ENCODE measurements around the gene SCARF2. TPM values are rescaled to one million over a fixed set of nuclear protein-coding genes. Genes with fewer than 3 reads are reported as not detected.

The SCARF2 gene
- total and polyA plus RNA-seq, 2 of the 13 experiments (the other 11 are each of a cell fraction or from before 2014, with no cell fraction given): 3.3 to 6.2 TPM

DNA sequence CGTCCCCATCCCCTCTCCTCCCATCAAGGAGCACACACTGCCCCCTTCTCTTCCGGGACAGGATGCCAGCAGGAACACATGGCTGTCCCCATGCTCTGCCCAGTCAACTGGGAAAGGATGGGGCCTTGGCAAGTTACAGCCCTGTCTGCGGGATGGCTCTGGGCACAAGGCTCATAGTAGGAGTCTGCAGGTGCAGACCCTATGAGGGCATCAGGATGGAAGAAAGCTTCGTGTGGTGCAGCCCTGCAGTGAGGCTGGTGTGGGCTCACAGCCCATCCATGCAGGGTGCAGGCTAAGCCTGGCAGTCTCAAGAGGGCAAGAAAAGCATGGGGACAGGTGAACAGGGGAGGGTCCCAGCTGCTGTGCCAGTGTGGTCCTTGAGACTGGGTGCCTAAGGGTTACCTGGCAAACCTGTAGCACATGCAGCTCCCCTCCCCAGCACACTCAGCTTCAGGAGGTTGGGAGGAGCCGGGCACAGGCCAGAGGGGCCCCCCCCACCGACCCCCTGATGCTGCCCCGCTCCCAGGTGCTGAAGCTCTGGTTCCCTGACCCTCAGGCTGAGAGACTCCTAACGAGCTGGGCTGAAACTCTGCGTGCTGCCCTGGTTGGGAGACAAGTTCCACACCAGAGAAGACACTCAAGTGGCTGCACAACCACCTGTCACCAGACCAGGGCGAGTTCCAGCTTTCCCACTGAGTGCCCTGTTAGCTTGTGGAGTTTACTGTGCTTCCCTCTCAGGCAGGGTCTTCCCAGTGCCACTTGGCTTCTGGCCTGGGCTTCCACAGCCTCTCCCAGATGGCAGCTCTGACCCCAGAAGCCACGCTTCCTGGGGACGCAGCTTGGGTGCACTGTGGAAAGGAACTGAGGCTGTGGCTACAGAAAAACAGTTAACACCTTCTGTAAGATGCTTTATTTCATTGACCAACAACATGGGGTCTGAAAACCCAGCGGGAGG, 3.3 kb upstream of the SCARF2 start:
- DNase-seq (ENCODE audit: low spot score) (no peak), ATAC-seq (no peak), FAIRE-seq (no peak)
- ChIA-PET POLR2A (interaction anchor here (1.1 kb wide), 1 partner anchor 21 kb away, joined by 3 read pairs; no protein-coding TSS in a partner anchor), CTCF (ENCODE audit: low intra/inter-chr PET ratio, low total read pairs) (interaction anchor here (2.0 kb wide), 1 partner anchor 15 kb away, joined by 11 read pairs; no protein-coding TSS in a partner anchor)
- in situ Hi-C loops (cut with HindIII; ENCODE audit: extremely low pct_ligation_motif_present, low pct_unique_long_range_greater_than_20kb): no loop called here
- Histone ChIP-seq H3K4me3 (replicated peaks in 1 of 3; ENCODE audit: insufficient read depth in 1 of 3, low read depth in 2 of 3, low read length in 3 of 3) (no peak overlapping the region), H3K9ac (ENCODE audit: insufficient read depth, low read depth, low read length) (no peak overlapping the region), H3K4me2 (ENCODE audit: low read depth, low read length) (no peak overlapping the region), H3K27ac (ENCODE audit: extremely low read length, insufficient read depth, low read length) (no peak overlapping the region), H4K20me1 (ENCODE audit: insufficient read depth, low read length) (peaks cover 2% of the 10 kb centered on the region; the same call in 1 of the 2 replicates), H3K4me1 (ENCODE audit: insufficient read depth, low read length) (peaks cover 31% of the 10 kb centered on the region), H3K36me3 (replicated peaks in 1 of 2; ENCODE audit: control insufficient read depth in 1 of 2, insufficient read depth in 2 of 2, low read length in 2 of 2) (peaks cover 0 to 1% of the 10 kb centered on the region in 2 experiments; a peak in 1 of 5 replicates), H3K9me3 (ENCODE audit: low read length) (no peaks in the 10 kb centered on the region), H3K79me2 (ENCODE audit: insufficient read depth, low read length) (peaks cover 7% of the 10 kb centered on the region), H3K27me3 (ENCODE audit: control insufficient read depth in 1 of 2, insufficient read depth in 2 of 2, low read length in 2 of 2) (no peaks in the 10 kb centered on the region), H2AFZ (ENCODE audit: low read length) (no peak overlapping the region)
- no TSS peak for BruUV-seq (replicated peaks)
- WGBS (ENCODE audit: low lambda C conversion rate): 78% methylated on average over 5 of the region's 13 CpGs
- intact Hi-C loops (cut with micrococcal nuclease; ENCODE audit: unreplicated experiment): no loop called here
- TF ChIP-seq RFXANK (CRISPR knock-in tag; IDR thresholded peaks at IDR 0.05) (no peak), ZNF530 (CRISPR knock-in tag; IDR thresholded peaks at IDR 0.05; ENCODE audit: low read depth) (no peak), ATM (IDR thresholded peaks at IDR 0.05; ENCODE audit: borderline replicate concordance) (no peak), SMARCE1 (IDR thresholded peaks at IDR 0.05; ENCODE audit: borderline replicate concordance) (no peak), FOXP1 (IDR thresholded peaks at IDR 0.05) (no peak), FOXP1 (CRISPR knock-in tag; IDR thresholded peaks at IDR 0.05) (no peak), ZNF143 (CRISPR knock-in tag; IDR thresholded peaks at IDR 0.05) (no peak)

- Histone ChIP-seq H3K27me3 (ENCODE audit: control insufficient read depth in 1 of 2, insufficient read depth in 2 of 2, low read length in 2 of 2) (no peaks in the 10 kb centered on the region), H3K4me3 (replicated peaks in 1 of 3; ENCODE audit: insufficient read depth in 1 of 3, low read depth in 2 of 3, low read length in 3 of 3) (no peak overlapping the region), H3K9me3 (ENCODE audit: low read length) (no peaks in the 10 kb centered on the region), H3K27ac (ENCODE audit: extremely low read length, insufficient read depth, low read length) (no peak overlapping the region), H3K4me2 (ENCODE audit: low read depth, low read length) (no peak overlapping the region), H2AFZ (ENCODE audit: low read length) (no peak overlapping the region), H3K79me2 (ENCODE audit: insufficient read depth, low read length) (peaks cover 13% of the 10 kb centered on the region), H3K4me1 (ENCODE audit: insufficient read depth, low read length) (peaks cover 40% of the 10 kb centered on the region), H3K36me3 (replicated peaks in 1 of 2; ENCODE audit: control insufficient read depth in 1 of 2, insufficient read depth in 2 of 2, low read length in 2 of 2) (0 out of 5 replicates have a peak, but pooled peaks cover 0 to 1% of the 10 kb centered on the region in 2 experiments), H4K20me1 (ENCODE audit: insufficient read depth, low read length) (peaks cover 11% of the 10 kb centered on the region), H3K9ac (ENCODE audit: insufficient read depth, low read depth, low read length) (no peak overlapping the region)
- no TSS peak for BruUV-seq (replicated peaks)
- in situ Hi-C loops (cut with HindIII; ENCODE audit: extremely low pct_ligation_motif_present, low pct_unique_long_range_greater_than_20kb): no loop called here
- WGBS (ENCODE audit: low lambda C conversion rate): 95% methylated on average over 3 of the region's 5 CpGs
- TF ChIP-seq GTF2F1 (IDR thresholded peaks at IDR 0.05; ENCODE audit: low read length): no peak
- TF ChIP-seq MED8 (CRISPR knock-in tag; IDR thresholded peaks at IDR 0.05; ENCODE audit: insufficient replicate concordance): no peak
- TF ChIP-seq ZBTB25 (CRISPR knock-in tag; IDR thresholded peaks at IDR 0.05): no peak
- no peak for TF ChIP-seq KDM3A (CRISPR knock-in tag; IDR thresholded peaks at IDR 0.05; ENCODE audit: low read depth)
- DNase-seq (ENCODE audit: low spot score) (no peak), ATAC-seq (no peak), FAIRE-seq (no peak)
- CTCF ChIA-PET (ENCODE audit: low intra/inter-chr PET ratio, low total read pairs): interaction anchor here (2.0 kb wide), 1 partner anchor 16 kb away, joined by 11 read pairs; no protein-coding TSS in a partner anchor
- POLR2A ChIA-PET: interaction anchor here (1.1 kb wide), 1 partner anchor 20 kb away, joined by 3 read pairs; no protein-coding TSS in a partner anchor
- intact Hi-C loops (cut with micrococcal nuclease; ENCODE audit: unreplicated experiment): loop anchor here (1.0 kb wide), 1 partner anchor 16 kb away; no protein-coding TSS in a partner anchor
Observed at GRCh38 chr22:20439928-20440575, 2.4 kb upstream of the SCARF2 start.

Measured in HepG2 (cell line).